OCI-LY3 (cell line): ENCODE measurements around the gene ZNF324B.

Source experiments
- EZH2phosphoT487 ChIP-seq: fragments of 200-600 bp; shearing (Covaris generic); IDR thresholded peaks from 2 replicates; pipeline ENCODE4 v1.6.1; 2018; ENCODE audit warnings: antibody characterized with exemption, mixed run types, low read depth
- TF ChIP-seq, protein P1 (sequence below): fragments of 200-600, 300-600 bp; sonication (generic); IDR thresholded peaks from 2 replicates; pipeline ENCODE4 v1.5.1; 2014; ENCODE audit warnings: antibody characterized with exemption, low read length, low read depth

DNA sequence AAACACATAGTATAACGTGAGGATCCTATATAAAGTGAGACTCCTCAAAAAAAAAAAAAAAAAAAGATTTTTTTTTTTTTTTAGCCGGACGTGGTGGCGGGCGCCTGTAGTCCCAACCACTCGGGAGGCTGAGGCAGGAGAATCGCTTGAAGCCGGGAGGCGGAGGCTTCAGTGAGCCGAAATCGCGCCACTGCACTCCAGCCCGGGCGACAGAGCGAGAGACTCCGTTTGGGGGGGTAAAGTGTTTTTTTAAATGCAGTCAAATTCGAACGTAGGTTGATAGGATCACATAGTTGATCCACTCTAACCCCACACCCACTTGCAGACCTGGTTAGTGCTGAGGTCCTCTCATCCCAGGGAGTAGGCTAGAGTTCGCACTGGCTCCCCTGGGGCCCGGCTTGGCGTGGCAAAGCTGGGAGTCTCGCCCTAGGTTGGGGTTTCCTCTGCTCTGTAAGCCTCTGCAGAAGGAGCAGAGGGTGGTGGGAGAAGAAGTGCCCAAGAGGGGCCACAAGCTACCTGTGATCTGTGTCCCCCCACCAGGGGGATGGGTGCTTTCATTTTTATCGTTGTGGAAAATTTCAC lies 49.5 kb upstream of the ZNF324B start:
- TF ChIP-seq, protein P1, sequence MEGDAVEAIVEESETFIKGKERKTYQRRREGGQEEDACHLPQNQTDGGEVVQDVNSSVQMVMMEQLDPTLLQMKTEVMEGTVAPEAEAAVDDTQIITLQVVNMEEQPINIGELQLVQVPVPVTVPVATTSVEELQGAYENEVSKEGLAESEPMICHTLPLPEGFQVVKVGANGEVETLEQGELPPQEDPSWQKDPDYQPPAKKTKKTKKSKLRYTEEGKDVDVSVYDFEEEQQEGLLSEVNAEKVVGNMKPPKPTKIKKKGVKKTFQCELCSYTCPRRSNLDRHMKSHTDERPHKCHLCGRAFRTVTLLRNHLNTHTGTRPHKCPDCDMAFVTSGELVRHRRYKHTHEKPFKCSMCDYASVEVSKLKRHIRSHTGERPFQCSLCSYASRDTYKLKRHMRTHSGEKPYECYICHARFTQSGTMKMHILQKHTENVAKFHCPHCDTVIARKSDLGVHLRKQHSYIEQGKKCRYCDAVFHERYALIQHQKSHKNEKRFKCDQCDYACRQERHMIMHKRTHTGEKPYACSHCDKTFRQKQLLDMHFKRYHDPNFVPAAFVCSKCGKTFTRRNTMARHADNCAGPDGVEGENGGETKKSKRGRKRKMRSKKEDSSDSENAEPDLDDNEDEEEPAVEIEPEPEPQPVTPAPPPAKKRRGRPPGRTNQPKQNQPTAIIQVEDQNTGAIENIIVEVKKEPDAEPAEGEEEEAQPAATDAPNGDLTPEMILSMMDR = no peak
- no peak for TF ChIP-seq EZH2phosphoT487
